DND-41 (cell line): ENCODE data around the gene TBC1D14.

ENCODE experiments used
- EZH2 ChIP-seq: IDR thresholded peaks from 3 replicates; pipeline ENCODE4 v1.6.1; 2012; ENCODE audit warnings: borderline replicate concordance, low read depth, mild to moderate bottlenecking, moderate library complexity, low read length, inconsistent platforms; ENCODE audit not compliant: severe bottlenecking
- TF ChIP-seq, protein P1 (sequence below): IDR thresholded peaks from 2 replicates; pipeline ENCODE4 v1.5.1; 2012; ENCODE audit warnings: borderline replicate concordance, low read length, moderate library complexity, mild to moderate bottlenecking; ENCODE audit not compliant: poor library complexity, severe bottlenecking; ENCODE audit errors: extremely low read depth

DNA sequence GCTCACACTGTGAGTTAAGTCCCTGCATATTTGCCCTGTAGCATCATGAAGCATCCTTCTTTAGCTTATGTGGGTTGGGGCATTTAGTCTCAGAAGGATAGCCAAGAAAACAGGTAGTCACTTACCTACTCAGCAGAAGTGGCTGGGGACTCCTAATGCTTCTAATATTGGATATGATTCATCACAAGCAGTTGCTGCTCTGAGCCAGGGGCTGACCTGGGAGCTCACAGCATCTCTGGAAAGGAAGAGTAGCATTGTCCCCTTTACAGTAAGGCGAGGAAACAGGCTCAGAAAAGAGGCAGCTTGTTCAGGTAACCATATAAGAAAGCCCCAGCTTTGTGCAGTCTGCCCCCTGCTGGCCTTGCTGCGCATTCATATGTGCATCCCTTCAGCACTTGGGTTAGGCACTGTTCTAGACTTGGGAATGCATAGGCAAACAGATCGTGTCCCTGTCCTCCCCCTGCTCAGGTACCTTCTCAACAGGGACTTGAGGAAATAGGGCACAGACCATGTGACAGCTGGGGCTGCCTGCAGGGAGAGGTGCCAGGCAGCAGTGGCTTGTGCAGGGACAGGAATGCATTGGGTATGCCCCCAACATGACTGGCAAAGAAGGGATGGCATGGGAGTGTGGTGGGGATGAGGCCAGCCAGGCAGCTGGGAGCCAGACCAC lies 35.7 kb upstream of the TBC1D14 start:
- TF ChIP-seq, protein P1, sequence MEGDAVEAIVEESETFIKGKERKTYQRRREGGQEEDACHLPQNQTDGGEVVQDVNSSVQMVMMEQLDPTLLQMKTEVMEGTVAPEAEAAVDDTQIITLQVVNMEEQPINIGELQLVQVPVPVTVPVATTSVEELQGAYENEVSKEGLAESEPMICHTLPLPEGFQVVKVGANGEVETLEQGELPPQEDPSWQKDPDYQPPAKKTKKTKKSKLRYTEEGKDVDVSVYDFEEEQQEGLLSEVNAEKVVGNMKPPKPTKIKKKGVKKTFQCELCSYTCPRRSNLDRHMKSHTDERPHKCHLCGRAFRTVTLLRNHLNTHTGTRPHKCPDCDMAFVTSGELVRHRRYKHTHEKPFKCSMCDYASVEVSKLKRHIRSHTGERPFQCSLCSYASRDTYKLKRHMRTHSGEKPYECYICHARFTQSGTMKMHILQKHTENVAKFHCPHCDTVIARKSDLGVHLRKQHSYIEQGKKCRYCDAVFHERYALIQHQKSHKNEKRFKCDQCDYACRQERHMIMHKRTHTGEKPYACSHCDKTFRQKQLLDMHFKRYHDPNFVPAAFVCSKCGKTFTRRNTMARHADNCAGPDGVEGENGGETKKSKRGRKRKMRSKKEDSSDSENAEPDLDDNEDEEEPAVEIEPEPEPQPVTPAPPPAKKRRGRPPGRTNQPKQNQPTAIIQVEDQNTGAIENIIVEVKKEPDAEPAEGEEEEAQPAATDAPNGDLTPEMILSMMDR, result peak; percentile 87
- no peak for TF ChIP-seq EZH2
